ENCODE data around the gene SNRNP48. TPM values are rescaled to one million over a fixed set of nuclear protein-coding genes. Genes with fewer than 3 reads are reported as not detected.

SNRNP48 gene
- total RNA-seq, 4 donors from 2014 or later, result 8.8 to 15.3 (median 10.7) TPM

GRCh38 chr6:7542874-7543624 lies 46.9 kb upstream of the SNRNP48 start:
- DNase-seq (ENCODE audit: low spot score in 2 of 2), result peak; percentile 84 to 93
- H3K4me3 ChIP-seq (ENCODE audit: low read depth, poor library complexity, severe bottlenecking), result peak overlapping the region; percentile 65
- intact Hi-C loops (cut with DNase I; ENCODE audit: low total_unique reads), result no loop called here
- WGBS, 2 donors, result 3 to 4% methylated on average over 25 to 31 of the region's 32 CpGs
- TF ChIP-seq POLR2A (IDR thresholded peaks at IDR 0.05), result no peak
- TF ChIP-seq, protein P1, sequence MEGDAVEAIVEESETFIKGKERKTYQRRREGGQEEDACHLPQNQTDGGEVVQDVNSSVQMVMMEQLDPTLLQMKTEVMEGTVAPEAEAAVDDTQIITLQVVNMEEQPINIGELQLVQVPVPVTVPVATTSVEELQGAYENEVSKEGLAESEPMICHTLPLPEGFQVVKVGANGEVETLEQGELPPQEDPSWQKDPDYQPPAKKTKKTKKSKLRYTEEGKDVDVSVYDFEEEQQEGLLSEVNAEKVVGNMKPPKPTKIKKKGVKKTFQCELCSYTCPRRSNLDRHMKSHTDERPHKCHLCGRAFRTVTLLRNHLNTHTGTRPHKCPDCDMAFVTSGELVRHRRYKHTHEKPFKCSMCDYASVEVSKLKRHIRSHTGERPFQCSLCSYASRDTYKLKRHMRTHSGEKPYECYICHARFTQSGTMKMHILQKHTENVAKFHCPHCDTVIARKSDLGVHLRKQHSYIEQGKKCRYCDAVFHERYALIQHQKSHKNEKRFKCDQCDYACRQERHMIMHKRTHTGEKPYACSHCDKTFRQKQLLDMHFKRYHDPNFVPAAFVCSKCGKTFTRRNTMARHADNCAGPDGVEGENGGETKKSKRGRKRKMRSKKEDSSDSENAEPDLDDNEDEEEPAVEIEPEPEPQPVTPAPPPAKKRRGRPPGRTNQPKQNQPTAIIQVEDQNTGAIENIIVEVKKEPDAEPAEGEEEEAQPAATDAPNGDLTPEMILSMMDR (IDR thresholded peaks at IDR 0.05), result no peak

- intact Hi-C loops (cut with DNase I; ENCODE audit: low total_unique reads), result no loop called here
- H3K4me3 ChIP-seq (ENCODE audit: low read depth, poor library complexity, severe bottlenecking), result peak overlapping the region; percentile 28
- no peak for TF ChIP-seq POLR2A (IDR thresholded peaks at IDR 0.05)
- TF ChIP-seq, protein P1 (IDR thresholded peaks at IDR 0.05), result no peak
- DNase-seq (ENCODE audit: low spot score in 2 of 2), result no peak
- 33% methylated on average over 13 of the region's 13 CpGs for WGBS, 2 donors
These were observed 46.1 kb upstream of the SNRNP48 start for GRCh38 chr6:7543789-7544424.

DNA sequence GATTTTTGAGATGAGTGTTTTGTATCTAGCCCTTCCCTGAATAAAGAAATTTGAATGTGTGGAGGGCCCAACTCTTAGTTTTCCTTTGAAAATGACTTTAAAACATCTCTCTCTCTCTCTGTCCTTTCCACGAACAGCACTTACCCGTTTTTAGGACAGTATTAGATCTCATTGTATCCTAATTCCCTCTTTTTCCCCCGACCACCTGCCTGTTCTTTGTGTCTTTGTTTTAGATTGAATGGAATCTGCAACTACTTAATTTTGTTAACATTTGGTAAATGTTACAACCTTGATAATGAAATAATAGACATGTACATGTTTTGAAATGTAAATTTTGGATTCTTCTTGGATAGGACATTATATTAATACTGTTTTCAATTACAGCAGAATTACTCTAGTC lies 45.4 kb upstream of the SNRNP48 start:
- no peak for DNase-seq (ENCODE audit: low spot score in 2 of 2)
- 47 to 54% methylated on average over 3 of the region's 3 CpGs for WGBS, 2 donors
- intact Hi-C loops (cut with DNase I; ENCODE audit: low total_unique reads), result no loop called here
- no peak overlapping the region for H3K4me3 ChIP-seq (ENCODE audit: low read depth, poor library complexity, severe bottlenecking)
- TF ChIP-seq, protein P1 (IDR thresholded peaks at IDR 0.05), result no peak
- no peak for TF ChIP-seq POLR2A (IDR thresholded peaks at IDR 0.05)

- peak overlapping the region; percentile 15 for H3K4me3 ChIP-seq (ENCODE audit: low read depth, poor library complexity, severe bottlenecking)
- no peak for TF ChIP-seq POLR2A (IDR thresholded peaks at IDR 0.05)
- TF ChIP-seq, protein P1 (IDR thresholded peaks at IDR 0.05), result no peak
- WGBS, 2 donors, result 48 to 55% methylated on average over 12 of the region's 12 CpGs
- intact Hi-C loops (cut with DNase I; ENCODE audit: low total_unique reads), result no loop called here
- DNase-seq (ENCODE audit: low spot score in 2 of 2), result no peak
These were observed 44.5 kb upstream of the SNRNP48 start for GRCh38 chr6:7545316-7546019.

- TF ChIP-seq POLR2A (IDR thresholded peaks at IDR 0.05), result no peak
- TF ChIP-seq, protein P1 (IDR thresholded peaks at IDR 0.05), result no peak
- intact Hi-C loops (cut with DNase I; ENCODE audit: low total_unique reads), result no loop called here
- H3K4me3 ChIP-seq (ENCODE audit: low read depth, poor library complexity, severe bottlenecking), result no peak overlapping the region
- WGBS, 2 donors, result 65% methylated on average over 6 of the region's 6 CpGs
- no peak for DNase-seq (ENCODE audit: low spot score in 2 of 2)
These were observed 44.0 kb upstream of the SNRNP48 start for GRCh38 chr6:7546020-7546369.
